HCT116 (cell line): Measurements from ENCODE around the gene C11orf98. TPM values are rescaled to one million over a fixed set of nuclear protein-coding genes. Genes with fewer than 3 reads are reported as not detected.
A peak's percentile ranks its signal among the peaks of the same experiment; 100 is the strongest.

Experiments
- ATAC-seq: fragments of 200-7000 bp; cut with Tn5 transposase; 2 replicates; pipeline ENCODE4 v1.9.1; 2020; ENCODE audit warnings: mild to moderate bottlenecking, moderate library complexity
- BruUV-seq: library from RNA; stranded (reverse); fragments of 400-500 nt; replicated peaks from 2 replicates; lab custom pipeline; 2021; lab: Mats Ljungman, UMichigan
- CTCF ChIA-PET: fragments of 300-600 bp; sonication (Branson Sonifier 250); formaldehyde crosslinking; loops from one replicate; lab custom pipeline; 2021; ENCODE audit warnings: antibody characterized with exemption; lab: Charles Lee
- POLR2A ChIA-PET: fragments of 300-600, 350-600 bp; sonication (Branson Sonifier 250); formaldehyde crosslinking; loops from one replicate; lab custom pipeline; 2021; ENCODE audit warnings: antibody characterized with exemption; lab: Charles Lee
- RAD21 ChIA-PET, 2 experiments: fragments of 300-600 bp; sonication (Branson Sonifier 250); formaldehyde crosslinking; loops; one replicate each; lab custom pipeline; 2023; ENCODE audit warnings: low total read pairs in 2 of 2; ENCODE audit not compliant: uncharacterized antibody in 2 of 2, unreplicated experiment in 2 of 2, low non-redundant PET in 1 of 2; lab: Charles Lee
- DNase-seq: peaks from one replicate; pipeline ENCODE4 v3.0.0-alpha.2; 2010; ENCODE audit warnings: low read depth, low spot score
- H2AFZ ChIP-seq: fragments of 200-600 bp; shearing (Covaris generic), sonication (generic); 2 replicates; pipeline ENCODE4 v1.6.1; 2017; ENCODE audit warnings: low read depth, mixed run types, mixed read lengths, antibody characterized with exemption, low read length; ENCODE audit not compliant: poor library complexity, severe bottlenecking
- H3K27ac ChIP-seq: 2 replicates; pipeline ENCODE4 v1.5.1; 2012; ENCODE audit warnings: low read depth, low read length
- H3K27me3 ChIP-seq: fragments of 200-600 bp; sonication (generic); 2 replicates; pipeline ENCODE4 v1.6.1; 2016; ENCODE audit warnings: mixed run types, low read length, mixed read lengths; ENCODE audit not compliant: insufficient read depth
- H3K36me3 ChIP-seq, 2 experiments: fragments of 200-500 bp in 1 of 2; fragments of 200-600 bp in 1 of 2; sonication (Bioruptor generic) in 1 of 2; sonication (generic) in 1 of 2; 2 replicates each; pipeline versions ENCODE4 v1.5.1 to v1.6.1; 2014 to 2016; ENCODE audit warnings: low read length in 2 of 2, inconsistent platforms in 1 of 2, mixed read lengths in 1 of 2, mixed run types in 1 of 2; ENCODE audit not compliant: insufficient read depth in 2 of 2, control insufficient read depth in 1 of 2
- H3K4me1 ChIP-seq, 2 experiments: fragments of 200-600 bp in 1 of 2; sonication (generic) in 1 of 2; 2 replicates each; pipeline versions ENCODE4 v1.5.1 to v1.6.1; 2012 to 2017; ENCODE audit warnings: low read length in 2 of 2, inconsistent platforms in 1 of 2, mild to moderate bottlenecking in 1 of 2, mixed read lengths in 1 of 2, mixed run types in 1 of 2, moderate library complexity in 1 of 2; ENCODE audit not compliant: insufficient read depth in 2 of 2, control insufficient read depth in 1 of 2
- H3K4me2 ChIP-seq: fragments of 200-600 bp; sonication (generic); 2 replicates; pipeline ENCODE4 v1.6.1; 2017; ENCODE audit warnings: mixed run types, low read length, mixed read lengths
- H3K4me3 ChIP-seq, 2 experiments: fragments of 200-600 bp in 1 of 2; sonication (generic) in 1 of 2; replicated peaks in 1 of 2; 2 replicates each; pipeline ENCODE4 v1.5.1; 2011 to 2016; ENCODE audit warnings: low read length in 2 of 2, control low read depth in 1 of 2, low read depth in 1 of 2, mild to moderate bottlenecking in 1 of 2, mixed read lengths in 1 of 2, mixed run types in 1 of 2
- H3K79me2 ChIP-seq: fragments of 200-600 bp; sonication (generic); 2 replicates; pipeline ENCODE4 v1.6.1; 2017; ENCODE audit warnings: mild to moderate bottlenecking, mixed run types, low read length, moderate library complexity, mixed read lengths; ENCODE audit not compliant: insufficient read depth
- H3K9ac ChIP-seq: fragments of 200-600 bp; sonication (generic); 2 replicates; pipeline ENCODE4 v1.6.1; 2016; ENCODE audit warnings: low read length, mixed read lengths
- H3K9me2 ChIP-seq: fragments of 200-600 bp; sonication (generic), shearing (Covaris generic); 2 replicates; pipeline ENCODE4 v1.6.1; 2017; ENCODE audit warnings: mixed run types, mild to moderate bottlenecking, moderate library complexity; ENCODE audit not compliant: insufficient read depth
- H3K9me3 ChIP-seq, 2 experiments: fragments of 200-500 bp in 1 of 2; fragments of 200-600 bp in 1 of 2; sonication (Bioruptor generic) in 1 of 2; sonication (generic) in 1 of 2; 2 replicates each; pipeline ENCODE4 v1.6.1; 2014 to 2017; ENCODE audit warnings: low read length in 2 of 2, mixed read lengths in 2 of 2, inconsistent platforms in 1 of 2, low read depth in 1 of 2, mild to moderate bottlenecking in 1 of 2, mixed run types in 1 of 2, moderate library complexity in 1 of 2; ENCODE audit not compliant: control insufficient read depth in 1 of 2, insufficient read depth in 1 of 2
- H4K20me1 ChIP-seq: fragments of 200-600 bp; sonication (generic), shearing (Covaris generic); 2 replicates; pipeline ENCODE4 v1.6.1; 2017; ENCODE audit warnings: mixed run types, mild to moderate bottlenecking, moderate library complexity; ENCODE audit not compliant: insufficient read depth
- ATF3 ChIP-seq: IDR thresholded peaks from 2 replicates; pipeline ENCODE4 v1.6.1; 2012
- CBX3 ChIP-seq: IDR thresholded peaks from 2 replicates; pipeline ENCODE4 v1.6.1; 2012; ENCODE audit warnings: low read depth
- CEBPB ChIP-seq: IDR thresholded peaks from 2 replicates; pipeline ENCODE4 v1.6.1; 2012; ENCODE audit warnings: low read depth
- FOSL1 ChIP-seq: IDR thresholded peaks from 2 replicates; pipeline ENCODE4 v1.6.1; 2012; ENCODE audit warnings: low read depth
- MAX ChIP-seq: IDR thresholded peaks from 2 replicates; pipeline ENCODE4 v1.6.1; 2012
- RAD21 ChIP-seq: IDR thresholded peaks from 2 replicates; pipeline ENCODE4 v1.6.1; 2012; ENCODE audit warnings: low read depth, mild to moderate bottlenecking
- TCF7L2 ChIP-seq: IDR thresholded peaks from 2 replicates; pipeline ENCODE4 v1.7.0; 2011; ENCODE audit warnings: borderline replicate concordance, inconsistent platforms; ENCODE audit not compliant: insufficient read depth, insufficient read length; ENCODE audit errors: extremely low read depth
- ZFX ChIP-seq: fragments of 450-650 bp; IDR thresholded peaks from 2 replicates; pipeline ENCODE4 v1.6.1; 2017
- intact Hi-C: fragments of 100-400 bp; cut with micrococcal nuclease; formaldehyde crosslinking; loops from 2 replicates; pipeline ENCODE4 v1.10.0; 2022
- total RNA-seq: library from RNA; stranded (reverse); gene quantifications from one replicate; pipeline ENCODE4 v1.2.1, GENCODE V29; 2021; ENCODE audit not compliant: unreplicated experiment

C11orf98 gene
- total RNA-seq, 1 experiment from 2014 or later, result 121 TPM

GRCh38 chr11:62627713-62628112 is 37.3 kb downstream of the C11orf98 start:
- peaks cover 51 to 63% of the 10 kb centered on the region in 2 experiments for H3K36me3 ChIP-seq

GRCh38 chr11:62622476-62623089 is 42.4 kb downstream of the C11orf98 start:
- Histone ChIP-seq H3K9me2 (no peaks in the 10 kb centered on the region), H3K36me3 (peaks cover 16 to 22% of the 10 kb centered on the region in 2 experiments), H3K4me1 (peaks cover 12 to 20% of the 10 kb centered on the region in 2 experiments)
- intact Hi-C loops, result no loop called here
- TSS peak; percentile 100 for BruUV-seq
- TF ChIP-seq FOSL1 (no peak), RAD21 (no peak), ZFX (no peak), MAX (no peak), CBX3 (no peak), CEBPB (no peak), ATF3 (no peak)
- TF ChIP-seq, all 23 proteins: peak for 0
- CTCF ChIA-PET, result interaction anchor here (1.5 to 3.0 kb wide), 4 partner anchors 11 to 228 kb away, joined by 5 to 16 read pairs (median 12); partner anchors contain the start of genes EML3, ROM1 and TUT1
- RAD21 ChIA-PET, result no interaction called here
- H3K9me3 ChIP-seq, result no peaks in the 10 kb centered on the region
- peak overlapping the region; percentile 75 for H3K27ac ChIP-seq
- no peaks in the 10 kb centered on the region for H4K20me1 ChIP-seq
- H3K27me3 ChIP-seq, result no peaks in the 10 kb centered on the region
- POLR2A ChIA-PET, result interaction anchor here (0.8 to 3.0 kb wide), 12 partner anchors 9 to 219 kb away, joined by 3 to 19 read pairs (median 4); partner anchors contain the start of genes C11orf98, CSKMT, EML3 and GANAB
- H3K79me2 ChIP-seq, result peaks cover 15% of the 10 kb centered on the region
- no peak overlapping the region for H3K4me3 ChIP-seq
- H3K9ac ChIP-seq, result peak overlapping the region; percentile 46
- ATAC-seq (0 out of 2 replicates have a peak, but pooled peaks have one; percentile 0), DNase-seq (no peak)
- no peak overlapping the region for H2AFZ ChIP-seq
- H3K4me2 ChIP-seq, result peak overlapping the region; percentile 87

More at GRCh38 chr11:62627713-62628112, 37.3 kb downstream of the C11orf98 start:
- Histone ChIP-seq H3K27ac (no peak overlapping the region), H2AFZ (no peak overlapping the region), H4K20me1 (no peaks in the 10 kb centered on the region), H3K4me3 (no peak overlapping the region), H3K4me2 (no peak overlapping the region), H3K79me2 (no peaks in the 10 kb centered on the region), H3K9me3 (no peaks in the 10 kb centered on the region), H3K27me3 (no peaks in the 10 kb centered on the region), H3K9me2 (no peaks in the 10 kb centered on the region), H3K9ac (no peak overlapping the region), H3K4me1 (peaks cover under 1 to 3% of the 10 kb centered on the region in 2 experiments)
- TF ChIP-seq TCF7L2 (no peak), RAD21 (peak; percentile 28; the same call in 1 of the 2 replicates)
- intact Hi-C loops, result no loop called here
- CTCF ChIA-PET, result no interaction called here
- peak; percentile 44; the same call in 1 of the 2 replicates for ATAC-seq
- DNase-seq, result no peak
- POLR2A ChIA-PET, result no interaction called here
- no TSS peak for BruUV-seq
- RAD21 ChIA-PET, result no interaction called here
